ENCODE results near the gene TRAK1.

DNA sequence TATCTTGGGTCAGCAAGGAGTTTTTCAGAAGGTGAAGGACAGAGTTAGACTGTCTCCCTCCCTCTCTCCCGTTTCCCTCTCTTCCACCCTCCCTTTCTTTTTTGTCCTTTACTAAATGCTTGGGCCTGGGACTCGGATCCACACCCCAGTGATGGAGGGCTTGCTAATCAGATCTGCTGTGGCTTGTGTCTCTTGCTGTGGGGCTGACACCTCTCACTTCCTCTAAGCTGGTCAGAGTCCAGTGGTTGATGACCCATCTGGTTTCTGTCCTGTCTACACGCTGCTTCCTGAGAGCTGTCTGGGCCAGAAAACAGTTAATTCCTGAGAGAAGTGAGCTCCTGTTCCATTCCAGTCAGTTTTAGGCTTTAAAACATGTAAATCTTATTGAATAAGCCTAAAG is 849 bp downstream of the TRAK1 start:
- TF ChIP-seq CTCF (IDR thresholded peaks at IDR 0.05) (no peak), POLR2A (IDR thresholded peaks at IDR 0.05) (no peak)
